PFSK-1 (cell line): ENCODE results near the gene SH2D1B. TPM values are rescaled to one million over a fixed set of nuclear protein-coding genes. Genes with fewer than 3 reads are reported as not detected.

ENCODE experiments used
- FOXP2 ChIP-seq: optimal IDR thresholded peaks from 2 replicates; pipeline ENCODE3; 2011; ENCODE audit warnings: borderline replicate concordance, control low read depth, inconsistent platforms; ENCODE audit not compliant: insufficient read depth; ENCODE audit errors: extremely low read length, extremely low read depth
- POLR2AphosphoS5 ChIP-seq: IDR thresholded peaks from 2 replicates; pipeline ENCODE4 v1.6.1; 2012; ENCODE audit warnings: low read depth, mild to moderate bottlenecking, control low read depth, low read length, moderate library complexity
- SIN3A ChIP-seq: IDR thresholded peaks from 2 replicates; pipeline ENCODE4 v1.6.1; 2012; ENCODE audit warnings: mild to moderate bottlenecking, low read length, moderate library complexity, borderline replicate concordance; ENCODE audit not compliant: insufficient read depth
- TAF1 ChIP-seq: IDR thresholded peaks from 2 replicates; pipeline ENCODE4 v1.6.1; 2012; ENCODE audit warnings: low read length, control low read depth, borderline replicate concordance; ENCODE audit not compliant: insufficient read depth
- polyA plus RNA-seq: library from polyadenylated mRNA; unstranded; fragments of >200 nt; gene quantifications from one replicate; pipeline ENCODE4 v1.2.1, GENCODE V29; 2012; ENCODE audit warnings: low read depth, missing spikeins; ENCODE audit not compliant: insufficient read length
- TF ChIP-seq, protein P1 (sequence below), 2 experiments: IDR thresholded peaks; 2 replicates each; pipeline versions ENCODE4 v1.6.1 to v1.8.0; 2011 to 2012; ENCODE audit warnings: low read depth in 2 of 2, low read length in 2 of 2, control low read depth in 1 of 2, inconsistent platforms in 1 of 2, mild to moderate bottlenecking in 1 of 2, moderate library complexity in 1 of 2; ENCODE audit not compliant: insufficient read depth in 1 of 2

SH2D1B gene, protein sequence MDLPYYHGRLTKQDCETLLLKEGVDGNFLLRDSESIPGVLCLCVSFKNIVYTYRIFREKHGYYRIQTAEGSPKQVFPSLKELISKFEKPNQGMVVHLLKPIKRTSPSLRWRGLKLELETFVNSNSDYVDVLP
- not detected for polyA plus RNA-seq

DNA sequence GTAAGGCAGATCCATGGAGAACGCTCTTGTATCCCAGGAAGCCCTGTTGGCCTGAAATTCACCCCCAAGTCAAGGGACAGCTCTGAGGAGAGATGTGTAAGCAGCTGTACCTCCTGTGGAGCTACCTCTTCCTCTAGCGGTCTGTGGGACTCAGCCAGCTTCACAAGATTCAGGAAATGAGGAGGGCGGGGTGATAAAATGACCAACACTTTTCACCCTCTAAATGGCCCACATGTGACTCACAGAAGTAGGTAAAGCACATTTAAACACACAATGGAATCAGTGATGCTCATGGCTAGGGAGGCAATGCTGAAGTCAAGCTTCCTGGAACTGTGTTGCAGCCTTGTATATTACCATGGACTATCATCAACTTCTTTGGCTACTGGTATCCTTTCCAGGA lies at the start of gene SH2D1B:
TSS of gene SH2D1B (minus strand) at position 135 of the 400 bp plus-strand sequence. CDS start at position 15, 120 bp downstream.
- TF ChIP-seq POLR2AphosphoS5, result no peak
- TF ChIP-seq TAF1, result no peak
- TF ChIP-seq, protein P1, sequence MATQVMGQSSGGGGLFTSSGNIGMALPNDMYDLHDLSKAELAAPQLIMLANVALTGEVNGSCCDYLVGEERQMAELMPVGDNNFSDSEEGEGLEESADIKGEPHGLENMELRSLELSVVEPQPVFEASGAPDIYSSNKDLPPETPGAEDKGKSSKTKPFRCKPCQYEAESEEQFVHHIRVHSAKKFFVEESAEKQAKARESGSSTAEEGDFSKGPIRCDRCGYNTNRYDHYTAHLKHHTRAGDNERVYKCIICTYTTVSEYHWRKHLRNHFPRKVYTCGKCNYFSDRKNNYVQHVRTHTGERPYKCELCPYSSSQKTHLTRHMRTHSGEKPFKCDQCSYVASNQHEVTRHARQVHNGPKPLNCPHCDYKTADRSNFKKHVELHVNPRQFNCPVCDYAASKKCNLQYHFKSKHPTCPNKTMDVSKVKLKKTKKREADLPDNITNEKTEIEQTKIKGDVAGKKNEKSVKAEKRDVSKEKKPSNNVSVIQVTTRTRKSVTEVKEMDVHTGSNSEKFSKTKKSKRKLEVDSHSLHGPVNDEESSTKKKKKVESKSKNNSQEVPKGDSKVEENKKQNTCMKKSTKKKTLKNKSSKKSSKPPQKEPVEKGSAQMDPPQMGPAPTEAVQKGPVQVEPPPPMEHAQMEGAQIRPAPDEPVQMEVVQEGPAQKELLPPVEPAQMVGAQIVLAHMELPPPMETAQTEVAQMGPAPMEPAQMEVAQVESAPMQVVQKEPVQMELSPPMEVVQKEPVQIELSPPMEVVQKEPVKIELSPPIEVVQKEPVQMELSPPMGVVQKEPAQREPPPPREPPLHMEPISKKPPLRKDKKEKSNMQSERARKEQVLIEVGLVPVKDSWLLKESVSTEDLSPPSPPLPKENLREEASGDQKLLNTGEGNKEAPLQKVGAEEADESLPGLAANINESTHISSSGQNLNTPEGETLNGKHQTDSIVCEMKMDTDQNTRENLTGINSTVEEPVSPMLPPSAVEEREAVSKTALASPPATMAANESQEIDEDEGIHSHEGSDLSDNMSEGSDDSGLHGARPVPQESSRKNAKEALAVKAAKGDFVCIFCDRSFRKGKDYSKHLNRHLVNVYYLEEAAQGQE (IDR thresholded peaks at IDR 0.05; ENCODE audit: insufficient read depth in 1 of 2, low read depth in 2 of 2, low read length in 2 of 2), result no peak
- no peak for TF ChIP-seq FOXP2
- TF ChIP-seq SIN3A, result no peak

DNA sequence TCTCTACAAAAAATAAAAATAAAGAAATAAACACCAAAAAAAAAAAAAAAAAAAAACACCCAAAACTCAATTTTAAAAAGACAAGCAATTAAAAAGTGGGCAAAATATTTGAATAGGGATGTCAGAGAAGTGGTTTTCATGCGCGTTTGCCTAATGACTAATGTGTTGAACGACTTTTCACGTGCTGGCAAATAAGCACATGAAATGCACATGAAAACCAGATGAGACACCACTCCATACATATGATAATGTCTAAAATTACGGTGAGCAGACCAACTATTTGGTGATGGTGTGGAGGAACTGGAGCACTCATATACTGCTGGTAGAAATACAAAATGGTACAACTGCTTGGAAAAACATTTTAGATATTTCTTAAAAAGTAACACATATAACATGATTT lies 46.3 kb upstream of the SH2D1B start:
- TF ChIP-seq, protein P1 (IDR thresholded peaks at IDR 0.05; ENCODE audit: insufficient read depth in 1 of 2, low read depth in 2 of 2, low read length in 2 of 2), result no peak
- TF ChIP-seq FOXP2, result no peak
- no peak for TF ChIP-seq TAF1
- TF ChIP-seq SIN3A, result no peak
- TF ChIP-seq POLR2AphosphoS5, result no peak

DNA sequence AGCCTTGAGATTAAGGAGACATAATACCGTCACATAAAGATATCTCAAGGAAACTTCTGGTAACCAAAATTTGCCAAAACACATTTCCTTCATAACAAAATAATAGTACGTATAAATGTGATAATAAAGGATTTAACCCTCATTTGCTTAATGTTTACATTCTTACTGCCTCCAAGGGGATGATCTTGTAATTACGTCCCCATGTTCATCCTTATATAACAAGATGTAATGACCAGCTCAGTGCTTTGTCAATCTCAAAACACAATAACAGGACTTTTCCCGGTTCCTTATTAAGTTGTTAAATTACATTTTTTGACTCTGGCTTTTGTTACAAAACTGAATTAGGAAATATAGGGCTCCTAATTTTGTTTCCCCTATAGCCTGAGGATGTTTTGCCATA lies 44.4 kb upstream of the SH2D1B start:
- TF ChIP-seq SIN3A, result no peak

DNA sequence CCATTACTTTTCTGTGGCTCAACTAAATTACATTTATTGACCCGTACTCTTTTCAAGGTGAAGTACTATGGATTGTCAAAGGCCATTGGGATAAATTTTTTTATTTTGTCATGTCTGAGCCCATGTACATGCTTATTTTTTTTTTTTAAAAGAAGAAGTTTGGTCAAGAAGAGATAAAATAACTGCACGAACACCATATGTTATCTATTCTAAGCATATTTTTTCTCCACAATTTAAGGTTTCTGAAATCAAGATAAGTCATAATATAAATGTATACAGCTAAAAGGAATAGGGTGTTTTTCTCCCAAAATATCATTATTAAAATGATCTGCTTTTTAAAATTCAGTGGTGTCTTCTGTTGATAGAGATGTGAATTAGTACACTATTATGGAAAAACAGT lies 35.0 kb upstream of the SH2D1B start:
- TF ChIP-seq, protein P1 (IDR thresholded peaks at IDR 0.05; ENCODE audit: insufficient read depth in 1 of 2, low read depth in 2 of 2, low read length in 2 of 2), result no peak

DNA sequence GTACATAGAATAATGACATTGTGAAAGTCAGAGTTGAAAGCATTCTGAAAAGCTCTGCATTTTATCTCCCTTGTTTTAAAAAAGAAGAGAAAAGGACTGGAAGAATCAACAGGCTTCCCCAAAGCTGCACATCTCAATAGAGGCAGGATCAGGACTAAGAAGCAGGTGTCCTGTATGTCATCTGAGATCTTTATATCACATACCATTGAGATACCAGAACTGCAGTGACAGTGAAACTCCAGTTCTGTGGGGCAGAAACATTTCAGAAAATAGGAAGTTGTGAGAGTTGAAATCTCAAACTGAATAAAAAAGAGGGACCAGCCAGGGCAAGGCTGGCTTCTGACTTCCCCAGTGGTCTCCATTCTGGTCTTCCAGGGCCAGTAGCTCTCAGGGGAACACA lies 33.0 kb upstream of the SH2D1B start:
- TF ChIP-seq SIN3A (no peak), TAF1 (no peak), FOXP2 (no peak), POLR2AphosphoS5 (no peak)
- TF ChIP-seq, protein P1 (IDR thresholded peaks at IDR 0.05; ENCODE audit: insufficient read depth in 1 of 2, low read depth in 2 of 2, low read length in 2 of 2), result no peak
